HepG2 (cell line): ENCODE measurements around the gene CLPX. TPM values are rescaled to one million over a fixed set of nuclear protein-coding genes. Genes with fewer than 3 reads are reported as not detected.

Source experiments
- ATAC-seq: fragments of 200-7000 bp; cut with Tn5 transposase; 3 replicates; pipeline ENCODE4 v1.9.1; 2020; ENCODE audit warnings: mild to moderate bottlenecking, moderate library complexity
- BruUV-seq: library from RNA; stranded (reverse); fragments of 400-500 nt; replicated peaks from 2 replicates; lab custom pipeline; 2021; lab: Mats Ljungman, UMichigan
- CTCF ChIA-PET: fragments of 300-600 bp; formaldehyde crosslinking; extraction: SDS; loops from one replicate; lab custom pipeline; 2021; ENCODE audit warnings: low total read pairs, inconsistent platforms, low intra/inter-chr PET ratio; lab: Yijun Ruan, JAX
- POLR2A ChIA-PET: fragments of 350-600 bp; sonication (Branson Sonifier 250); formaldehyde crosslinking; loops from one replicate; lab custom pipeline; 2020; ENCODE audit warnings: antibody characterized with exemption, inconsistent platforms; lab: Yijun Ruan, JAX
- DNase-seq: peaks from one replicate; pipeline ENCODE4 v3.0.0-alpha.2; 2015; ENCODE audit warnings: low spot score
- FAIRE-seq: peaks from 3 replicates; lab custom pipeline; 2011; peaks lifted over from hg19 to GRCh38; lab: Jason Lieb, UNC
- H2AFZ ChIP-seq: one replicate; pipeline ENCODE4 v1.6.1; 2011; ENCODE audit warnings: low read length, inconsistent platforms
- H3K27ac ChIP-seq: fragments of 300-600 bp; 3 replicates; pipeline ENCODE4 v1.8.0; 2011; ENCODE audit warnings: mixed run types, mild to moderate bottlenecking, mixed read lengths, low read length, inconsistent platforms; ENCODE audit not compliant: insufficient read depth; ENCODE audit errors: extremely low read length
- H3K27me3 ChIP-seq, 2 experiments: fragments of 200-600 bp in 1 of 2; 2 replicates in 1 of 2; 3 replicates in 1 of 2; pipeline versions ENCODE4 v1.6.0 to v1.8.0; 2011; ENCODE audit warnings: low read length in 2 of 2, mild to moderate bottlenecking in 2 of 2, moderate library complexity in 2 of 2, inconsistent platforms in 1 of 2; ENCODE audit not compliant: insufficient read depth in 2 of 2, control insufficient read depth in 1 of 2
- H3K36me3 ChIP-seq, 2 experiments: fragments of 200-600 bp in 1 of 2; replicated peaks in 1 of 2; 2 replicates in 1 of 2; 3 replicates in 1 of 2; pipeline versions ENCODE4 v1.5.1 to v1.8.0; 2011; ENCODE audit warnings: low read length in 2 of 2, inconsistent platforms in 1 of 2; ENCODE audit not compliant: insufficient read depth in 2 of 2, control insufficient read depth in 1 of 2
- H3K4me1 ChIP-seq: 2 replicates; pipeline ENCODE4 v1.5.1; 2012; ENCODE audit warnings: low read length, inconsistent platforms; ENCODE audit not compliant: insufficient read depth
- H3K4me2 ChIP-seq: 2 replicates; pipeline ENCODE4 v1.6.0; 2011; ENCODE audit warnings: low read depth, low read length, inconsistent platforms
- H3K4me3 ChIP-seq, 3 experiments: fragments of 200-600 bp in 1 of 3; sonication (generic), shearing (Covaris generic) in 1 of 3; replicated peaks in 1 of 3; 2 replicates each; pipeline ENCODE4 v1.5.1; 2011 to 2016; ENCODE audit warnings: low read length in 3 of 3, inconsistent platforms in 2 of 3, low read depth in 2 of 3, mild to moderate bottlenecking in 2 of 3, control low read depth in 1 of 3, mixed read lengths in 1 of 3; ENCODE audit not compliant: insufficient read depth in 1 of 3
- H3K79me2 ChIP-seq: one replicate; pipeline ENCODE4 v1.6.1; 2011; ENCODE audit warnings: low read length, inconsistent platforms; ENCODE audit not compliant: insufficient read depth
- H3K9ac ChIP-seq: 2 replicates; pipeline ENCODE4 v1.6.0; 2011; ENCODE audit warnings: mild to moderate bottlenecking, low read depth, low read length, inconsistent platforms; ENCODE audit not compliant: insufficient read depth
- H3K9me3 ChIP-seq: 2 replicates; pipeline ENCODE4 v1.5.1; 2012; ENCODE audit warnings: mild to moderate bottlenecking, low read length
- H4K20me1 ChIP-seq: 2 replicates; pipeline ENCODE4 v1.6.0; 2011; ENCODE audit warnings: inconsistent platforms, mild to moderate bottlenecking, low read length, moderate library complexity; ENCODE audit not compliant: insufficient read depth
- RAD21 ChIP-seq: fragments of 450-650 bp; formaldehyde crosslinking; IDR thresholded peaks from 2 replicates; pipeline ENCODE4 v1.5.0; 2020; ENCODE audit warnings: mild to moderate bottlenecking
- SAP130 ChIP-seq: IDR thresholded peaks from 2 replicates; pipeline ENCODE4 v1.6.1; 2016; ENCODE audit warnings: low read depth
- SMC3 ChIP-seq: IDR thresholded peaks from 2 replicates; pipeline ENCODE4 v1.6.1; 2011; ENCODE audit warnings: low read length, improper control_type of control experiment
- SP1 ChIP-seq, 2 experiments: fragments of 450-650 bp in 1 of 2; sonication (generic) in 1 of 2; formaldehyde crosslinking in 1 of 2; IDR thresholded peaks; 2 replicates each; pipeline versions ENCODE4 v1.4.0 to v1.6.1; 2016 to 2020; ENCODE audit warnings: missing genetic modification reagents in 1 of 2
- STAG1 ChIP-seq: sonication (generic); formaldehyde crosslinking; IDR thresholded peaks from 2 replicates; pipeline ENCODE4 v1.4.0; 2020; ENCODE audit warnings: missing genetic modification reagents
- TEAD3 ChIP-seq: optimal IDR thresholded peaks from 2 replicates; pipeline ENCODE3; 2016; ENCODE audit warnings: borderline replicate concordance
- THAP11 ChIP-seq: IDR thresholded peaks from 2 replicates; pipeline ENCODE4 v1.6.1; 2016; ENCODE audit warnings: missing biosample characterization, missing genetic modification reagents
- ZNF614 ChIP-seq: IDR thresholded peaks from 2 replicates; pipeline ENCODE4 v1.6.1; 2018; ENCODE audit warnings: missing biosample characterization, missing genetic modification reagents, inconsistent platforms, borderline replicate concordance
- WGBS: methylation state at CpG from one replicate; pipeline ENCODE4 v1.1.6; 2017; ENCODE audit warnings: low lambda C conversion rate; 5-methylcytosine and 5-hydroxymethylcytosine counted together
- in situ Hi-C: cut with HindIII; loops from 2 replicates; pipeline ENCODE4 v1.10.0; 2017; ENCODE audit warnings: low pct_unique_long_range_greater_than_20kb; ENCODE audit not compliant: extremely low pct_ligation_motif_present
- intact Hi-C: fragments of 100-400 bp; cut with micrococcal nuclease; formaldehyde crosslinking; loops from one replicate; pipeline ENCODE4 v1.10.0; 2022; ENCODE audit not compliant: unreplicated experiment
- polyA plus RNA-seq, 8 experiments: library from polyadenylated mRNA; depleted of rRNA in 3 of 8; stranded (reverse) in 7 of 8; unstranded in 1 of 8; fragments of >200 nt; fragmentation: Illumina TruSeq in 4 of 8; extraction: Trizol in 4 of 8; gene quantifications; 2 replicates each; pipeline versions ENCODE4 v1.2.1 to v1.2.3, GENCODE V29; 2011 to 2016; ENCODE audit warnings: low read depth in 4 of 8, missing spikeins in 1 of 8, mixed read lengths in 1 of 8; ENCODE audit not compliant: insufficient read depth in 1 of 8
- total RNA-seq, 5 experiments: library from RNA; depleted of rRNA; stranded (reverse); fragments of >200 nt; fragmentation: Illumina TruSeq; extraction: Trizol; gene quantifications; 2 replicates each; pipeline ENCODE4 v1.2.3, GENCODE V29; 2016; ENCODE audit warnings: low read depth in 1 of 5
- TF ChIP-seq, protein P1 (sequence below): sonication (generic); formaldehyde crosslinking; IDR thresholded peaks from 2 replicates; pipeline ENCODE4 v1.4.0; 2020; ENCODE audit warnings: missing genetic modification reagents, borderline replicate concordance
- TF ChIP-seq, protein P2 (sequence below), 2 experiments: sonication (generic) in 1 of 2; formaldehyde crosslinking in 1 of 2; IDR thresholded peaks; 2 replicates each; pipeline versions ENCODE4 v1.4.0 to v1.6.1; 2018 to 2020; ENCODE audit warnings: missing genetic modification reagents in 2 of 2, borderline replicate concordance in 1 of 2, low read depth in 1 of 2, mild to moderate bottlenecking in 1 of 2, missing biosample characterization in 1 of 2
- TF ChIP-seq, protein P3 (sequence below): sonication (generic); formaldehyde crosslinking; IDR thresholded peaks from 2 replicates; pipeline ENCODE4 v1.5.0; 2020; ENCODE audit warnings: mild to moderate bottlenecking, missing genetic modification reagents, moderate library complexity

Gene CLPX
- total and polyA plus RNA-seq, 2 of the 13 experiments (the other 11 are each of a cell fraction or from before 2014, with no cell fraction given) = 33.9 to 61.3 TPM

DNA sequence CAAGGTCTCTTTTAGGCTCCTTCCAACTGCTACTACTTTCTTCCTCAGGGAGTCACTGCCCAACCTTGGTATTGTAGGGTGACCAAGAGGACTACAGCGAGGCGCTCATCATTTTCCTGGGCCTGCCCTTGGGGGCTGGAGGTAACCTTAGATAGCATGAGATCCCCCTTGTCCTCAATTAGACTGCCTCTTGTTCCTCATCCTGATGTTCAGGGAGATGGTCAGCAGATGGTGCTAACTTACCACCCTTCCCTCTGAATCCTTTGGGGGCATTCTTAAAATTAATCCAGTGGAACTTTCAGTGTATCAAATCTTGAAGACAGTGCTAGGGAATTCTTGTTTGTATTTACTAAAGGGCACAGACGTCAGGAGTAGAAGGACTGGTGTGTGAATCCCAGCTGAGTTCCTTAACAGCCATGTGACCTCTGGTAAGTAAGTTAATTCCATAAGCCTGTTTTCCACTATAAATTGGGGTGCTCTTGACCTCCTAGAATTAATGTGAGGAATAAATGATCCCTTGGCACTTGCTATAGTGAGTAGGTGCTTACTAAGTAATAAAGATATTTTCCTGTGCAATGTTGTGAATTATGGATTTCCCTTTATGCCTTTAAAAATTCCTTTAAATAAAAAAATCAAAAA, 4.1 kb upstream of the CLPX start:
- Histone ChIP-seq H3K36me3 (no peaks in the 10 kb centered on the region), H4K20me1 (no peaks in the 10 kb centered on the region), H3K27ac (no peak overlapping the region), H3K4me1 (peaks cover 33% of the 10 kb centered on the region; the same call in 1 of the 2 replicates), H2AFZ (no peak overlapping the region), H3K79me2 (peaks cover 5% of the 10 kb centered on the region), H3K9me3 (no peaks in the 10 kb centered on the region), H3K9ac (no peak overlapping the region), H3K27me3 (no peaks in the 10 kb centered on the region; a peak in 1 of 5 replicates), H3K4me3 (no peak overlapping the region), H3K4me2 (0 out of 2 replicates have a peak overlapping the region, but pooled peaks have one; percentile 7)
- FAIRE-seq = peak; percentile 80
- intact Hi-C loops (loop anchor here (1.0 to 10.0 kb wide), 4 partner anchors 82 to 196 kb away; partner anchors contain the start of gene RNU5A-1), in situ Hi-C loops (loop anchor here (5.0 to 10.0 kb wide), 2 partner anchors 108 to 196 kb away; partner anchors contain the start of gene RNU5A-1)
- DNase-seq = peak; percentile 54
- WGBS = 2% methylated on average over 3 of the region's 3 CpGs
- no peak for ATAC-seq
- ChIA-PET POLR2A (interaction anchor here (1.7 kb wide), 1 partner anchor 109 kb away, joined by 5 read pairs; no protein-coding TSS in a partner anchor), CTCF (interaction anchor here (0.7 to 2.1 kb wide), 6 partner anchors 23 to 115 kb away, joined by 3 to 28 read pairs (median 4); partner anchors contain the start of genes RNU5A-1 and RNU5B-1)
- BruUV-seq = no TSS peak
- TF ChIP-seq RAD21 (peak; percentile 81), ZNF614 (peak; percentile 64; the same call in 1 of the 2 replicates), THAP11 (CRISPR knock-in tag) (peak; percentile 47; the same call in 1 of the 2 replicates), SP1 (IDR thresholded peaks at IDR 0.05) (no peak), SP1 (CRISPR knock-in tag; IDR thresholded peaks at IDR 0.05) (no peak), SAP130 (CRISPR knock-in tag) (peak; percentile 27; the same call in 1 of the 2 replicates), TEAD3 (peak; percentile 29), SMC3 (peak; percentile 82), STAG1 (CRISPR knock-in tag) (peak; percentile 93)
- TF ChIP-seq, protein P1, sequence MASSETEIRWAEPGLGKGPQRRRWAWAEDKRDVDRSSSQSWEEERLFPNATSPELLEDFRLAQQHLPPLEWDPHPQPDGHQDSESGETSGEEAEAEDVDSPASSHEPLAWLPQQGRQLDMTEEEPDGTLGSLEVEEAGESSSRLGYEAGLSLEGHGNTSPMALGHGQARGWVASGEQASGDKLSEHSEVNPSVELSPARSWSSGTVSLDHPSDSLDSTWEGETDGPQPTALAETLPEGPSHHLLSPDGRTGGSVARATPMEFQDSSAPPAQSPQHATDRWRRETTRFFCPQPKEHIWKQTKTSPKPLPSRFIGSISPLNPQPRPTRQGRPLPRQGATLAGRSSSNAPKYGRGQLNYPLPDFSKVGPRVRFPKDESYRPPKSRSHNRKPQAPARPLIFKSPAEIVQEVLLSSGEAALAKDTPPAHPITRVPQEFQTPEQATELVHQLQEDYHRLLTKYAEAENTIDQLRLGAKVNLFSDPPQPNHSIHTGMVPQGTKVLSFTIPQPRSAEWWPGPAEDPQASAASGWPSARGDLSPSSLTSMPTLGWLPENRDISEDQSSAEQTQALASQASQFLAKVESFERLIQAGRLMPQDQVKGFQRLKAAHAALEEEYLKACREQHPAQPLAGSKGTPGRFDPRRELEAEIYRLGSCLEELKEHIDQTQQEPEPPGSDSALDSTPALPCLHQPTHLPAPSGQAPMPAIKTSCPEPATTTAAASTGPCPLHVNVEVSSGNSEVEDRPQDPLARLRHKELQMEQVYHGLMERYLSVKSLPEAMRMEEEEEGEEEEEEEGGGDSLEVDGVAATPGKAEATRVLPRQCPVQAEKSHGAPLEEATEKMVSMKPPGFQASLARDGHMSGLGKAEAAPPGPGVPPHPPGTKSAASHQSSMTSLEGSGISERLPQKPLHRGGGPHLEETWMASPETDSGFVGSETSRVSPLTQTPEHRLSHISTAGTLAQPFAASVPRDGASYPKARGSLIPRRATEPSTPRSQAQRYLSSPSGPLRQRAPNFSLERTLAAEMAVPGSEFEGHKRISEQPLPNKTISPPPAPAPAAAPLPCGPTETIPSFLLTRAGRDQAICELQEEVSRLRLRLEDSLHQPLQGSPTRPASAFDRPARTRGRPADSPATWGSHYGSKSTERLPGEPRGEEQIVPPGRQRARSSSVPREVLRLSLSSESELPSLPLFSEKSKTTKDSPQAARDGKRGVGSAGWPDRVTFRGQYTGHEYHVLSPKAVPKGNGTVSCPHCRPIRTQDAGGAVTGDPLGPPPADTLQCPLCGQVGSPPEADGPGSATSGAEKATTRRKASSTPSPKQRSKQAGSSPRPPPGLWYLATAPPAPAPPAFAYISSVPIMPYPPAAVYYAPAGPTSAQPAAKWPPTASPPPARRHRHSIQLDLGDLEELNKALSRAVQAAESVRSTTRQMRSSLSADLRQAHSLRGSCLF (CRISPR knock-in tag) = no peak
- TF ChIP-seq, protein P2, sequence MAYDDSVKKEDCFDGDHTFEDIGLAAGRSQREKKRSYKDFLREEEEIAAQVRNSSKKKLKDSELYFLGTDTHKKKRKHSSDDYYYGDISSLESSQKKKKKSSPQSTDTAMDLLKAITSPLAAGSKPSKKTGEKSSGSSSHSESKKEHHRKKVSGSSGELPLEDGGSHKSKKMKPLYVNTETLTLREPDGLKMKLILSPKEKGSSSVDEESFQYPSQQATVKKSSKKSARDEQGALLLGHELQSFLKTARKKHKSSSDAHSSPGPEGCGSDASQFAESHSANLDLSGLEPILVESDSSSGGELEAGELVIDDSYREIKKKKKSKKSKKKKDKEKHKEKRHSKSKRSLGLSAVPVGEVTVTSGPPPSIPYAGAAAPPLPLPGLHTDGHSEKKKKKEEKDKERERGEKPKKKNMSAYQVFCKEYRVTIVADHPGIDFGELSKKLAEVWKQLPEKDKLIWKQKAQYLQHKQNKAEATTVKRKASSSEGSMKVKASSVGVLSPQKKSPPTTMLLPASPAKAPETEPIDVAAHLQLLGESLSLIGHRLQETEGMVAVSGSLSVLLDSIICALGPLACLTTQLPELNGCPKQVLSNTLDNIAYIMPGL (CRISPR knock-in tag; IDR thresholded peaks at IDR 0.05; ENCODE audit: borderline replicate concordance in 1 of 2, low read depth in 1 of 2) = 0 out of 4 replicates have a peak, but pooled peaks of 1 of the 2 experiments have one; percentile 19
- TF ChIP-seq, protein P3, sequence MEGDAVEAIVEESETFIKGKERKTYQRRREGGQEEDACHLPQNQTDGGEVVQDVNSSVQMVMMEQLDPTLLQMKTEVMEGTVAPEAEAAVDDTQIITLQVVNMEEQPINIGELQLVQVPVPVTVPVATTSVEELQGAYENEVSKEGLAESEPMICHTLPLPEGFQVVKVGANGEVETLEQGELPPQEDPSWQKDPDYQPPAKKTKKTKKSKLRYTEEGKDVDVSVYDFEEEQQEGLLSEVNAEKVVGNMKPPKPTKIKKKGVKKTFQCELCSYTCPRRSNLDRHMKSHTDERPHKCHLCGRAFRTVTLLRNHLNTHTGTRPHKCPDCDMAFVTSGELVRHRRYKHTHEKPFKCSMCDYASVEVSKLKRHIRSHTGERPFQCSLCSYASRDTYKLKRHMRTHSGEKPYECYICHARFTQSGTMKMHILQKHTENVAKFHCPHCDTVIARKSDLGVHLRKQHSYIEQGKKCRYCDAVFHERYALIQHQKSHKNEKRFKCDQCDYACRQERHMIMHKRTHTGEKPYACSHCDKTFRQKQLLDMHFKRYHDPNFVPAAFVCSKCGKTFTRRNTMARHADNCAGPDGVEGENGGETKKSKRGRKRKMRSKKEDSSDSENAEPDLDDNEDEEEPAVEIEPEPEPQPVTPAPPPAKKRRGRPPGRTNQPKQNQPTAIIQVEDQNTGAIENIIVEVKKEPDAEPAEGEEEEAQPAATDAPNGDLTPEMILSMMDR (CRISPR knock-in tag) = peak; percentile 87
